GM21717 (cell line): ENCODE results near the gene VEPH1.
"Not testable (repeated sequence)": the region's sequence is repeated elsewhere in the genome, so short reads cannot be mapped to it uniquely, and the experiment has no call there.

Experiments used
- ATAC-seq: cut with Tn5 transposase; IDR thresholded peaks from one replicate; pipeline ENCODE4 v1.9.1; 2021; ENCODE audit warnings: mild to moderate bottlenecking, moderate library complexity; ENCODE audit not compliant: unreplicated experiment

Gene VEPH1

DNA sequence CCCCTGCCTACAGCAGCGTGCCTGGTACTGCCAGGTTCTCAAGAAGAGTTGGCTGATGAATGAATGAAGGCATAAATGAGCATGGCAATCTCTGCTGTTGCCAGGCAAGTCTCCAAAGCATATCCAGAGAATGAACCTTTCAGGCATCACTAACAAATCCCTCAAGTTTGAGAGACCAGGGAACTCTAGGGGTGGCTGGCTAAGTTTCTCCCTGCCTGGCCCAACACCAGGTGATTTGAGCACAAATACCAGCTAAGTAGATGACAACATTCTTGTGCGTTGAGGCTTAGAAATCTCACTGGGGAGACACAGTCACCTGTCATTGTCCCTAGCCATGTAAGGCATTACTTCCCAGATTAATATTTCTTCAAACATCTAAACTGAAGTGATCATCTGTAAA lies 147.9 kb downstream of the VEPH1 start:
- no peak for ATAC-seq

GRCh38 chr3:157354722-157355121 lies 148.5 kb downstream of the VEPH1 start:
- ATAC-seq = no peak

DNA sequence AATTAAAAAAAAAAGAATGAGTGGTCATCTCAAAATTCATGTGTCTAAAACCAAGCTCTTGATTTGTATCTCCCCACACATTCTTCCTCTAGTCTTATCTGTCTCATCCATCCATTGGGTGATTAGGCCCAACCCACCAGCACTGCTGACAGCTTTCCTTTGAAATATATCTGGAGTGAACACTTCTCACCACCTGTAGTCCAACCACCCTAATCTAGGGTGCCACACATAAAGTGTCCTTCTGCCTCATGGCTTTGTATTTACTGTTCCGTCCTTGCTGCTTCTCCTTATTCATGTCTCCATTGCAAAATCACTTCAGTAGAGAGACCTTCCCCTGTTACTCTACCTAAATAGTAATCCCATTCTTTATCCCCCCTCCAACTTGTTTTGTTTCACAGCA lies 149.0 kb downstream of the VEPH1 start:
- no peak for ATAC-seq

- no peak for ATAC-seq
Measured at GRCh38 chr3:157353652-157354051, 149.6 kb downstream of the VEPH1 start.

DNA sequence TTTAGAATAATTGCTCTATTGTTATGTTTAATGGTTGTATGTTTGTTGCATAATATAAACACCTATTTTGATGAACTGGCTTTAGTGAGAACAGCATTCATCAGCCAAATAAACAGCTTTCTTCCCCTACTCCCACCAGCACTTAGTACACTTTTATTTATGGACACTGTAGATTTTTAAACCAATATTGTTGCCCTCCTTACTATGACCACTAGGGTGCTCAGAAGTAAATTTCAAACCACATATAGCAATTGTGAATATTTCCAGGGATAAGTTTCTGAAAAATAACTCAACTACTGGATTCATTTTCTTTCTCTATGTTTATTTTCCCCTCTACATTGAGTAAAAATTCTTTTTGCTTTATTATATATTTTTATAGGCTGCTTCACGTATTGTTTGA lies 151.2 kb downstream of the VEPH1 start:
- ATAC-seq = no peak

GRCh38 chr3:157350651-157351050 lies 152.6 kb downstream of the VEPH1 start:
- not testable (repeated sequence) for ATAC-seq

DNA sequence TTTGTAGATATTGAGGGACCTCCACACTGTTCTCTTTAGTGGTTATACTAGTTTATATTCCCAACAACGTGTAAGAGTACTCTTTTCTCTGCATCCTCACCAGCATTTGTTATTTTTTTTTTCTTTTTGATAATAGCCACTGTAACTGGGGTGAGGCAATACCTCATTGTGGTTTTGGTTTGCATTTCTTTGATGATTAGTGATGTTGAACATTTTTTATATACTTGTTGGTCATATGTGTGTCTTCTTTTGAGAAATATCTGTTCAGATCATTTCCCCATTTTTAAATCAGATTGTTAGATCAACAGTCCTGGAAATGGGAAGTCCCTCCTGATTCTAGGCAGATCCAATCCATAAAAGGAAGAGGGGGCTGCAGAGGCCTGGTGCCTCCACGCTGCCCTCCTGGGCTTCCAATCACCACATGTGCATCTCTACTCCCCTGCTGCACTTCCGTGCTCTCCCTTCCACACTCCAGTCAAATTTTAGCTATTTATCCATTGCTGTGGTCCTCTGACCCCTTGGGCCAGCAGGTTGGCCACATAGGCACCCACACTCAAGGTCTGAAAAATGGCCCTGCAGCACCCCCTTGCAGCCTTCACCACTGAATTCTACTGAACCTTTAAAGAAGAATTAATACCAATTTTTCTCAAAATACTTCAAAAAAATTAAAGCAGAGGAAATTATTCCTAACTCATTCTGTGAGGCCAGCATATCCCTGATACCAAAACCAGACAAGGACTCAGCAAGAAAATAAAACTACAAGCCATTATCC lies 154.7 kb downstream of the VEPH1 start:
- ATAC-seq = not testable (repeated sequence)

GRCh38 chr3:157347577-157348303 lies 155.5 kb downstream of the VEPH1 start:
- no peak for ATAC-seq

DNA sequence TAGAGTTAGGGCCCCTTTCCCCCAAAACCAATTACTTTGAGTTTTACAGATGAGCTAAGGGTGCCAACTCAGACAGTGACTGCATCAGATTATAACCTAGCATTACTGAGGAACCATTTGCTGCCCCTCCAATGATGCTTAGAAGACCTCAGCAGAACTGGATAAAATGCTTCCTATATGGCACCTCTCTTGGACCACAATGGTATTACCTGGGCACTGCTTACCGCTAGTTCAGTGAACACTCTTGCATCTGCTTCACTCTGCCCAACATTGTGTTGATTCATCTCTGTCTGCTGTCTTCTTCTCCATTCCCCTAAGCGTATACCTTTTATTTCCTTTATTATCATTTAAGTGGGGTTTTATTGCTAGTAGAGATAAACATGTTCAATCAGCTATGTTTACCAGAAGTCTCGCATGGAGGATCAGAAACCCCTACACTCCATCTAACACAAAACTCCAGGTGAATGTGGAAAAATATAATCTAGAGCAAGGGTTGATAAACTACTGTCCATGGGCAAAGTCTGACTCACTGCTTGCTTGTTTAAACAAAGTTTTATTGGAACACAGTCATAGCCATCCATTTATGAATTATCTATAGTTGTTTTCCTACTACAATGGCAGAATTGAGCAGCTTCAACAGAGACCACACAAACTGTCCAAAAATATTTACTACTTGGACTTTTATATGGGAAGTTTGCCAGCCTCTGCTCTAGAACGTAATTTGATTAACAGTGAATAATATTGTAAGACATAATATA lies 166.8 kb downstream of the VEPH1 start:
- ATAC-seq = no peak

GRCh38 chr3:157335233-157336076 lies 167.8 kb downstream of the VEPH1 start:
- ATAC-seq = no peak

- ATAC-seq = no peak
Measured at GRCh38 chr3:157333551-157333991, 169.6 kb downstream of the VEPH1 start.

- no peak for ATAC-seq
Measured at GRCh38 chr3:157330206-157330605, 173.0 kb downstream of the VEPH1 start.

GRCh38 chr3:157329551-157329950 lies 173.7 kb downstream of the VEPH1 start:
- ATAC-seq = no peak

GRCh38 chr3:157327837-157328236 lies 175.4 kb downstream of the VEPH1 start:
- ATAC-seq = no peak

- ATAC-seq = no peak
Measured at GRCh38 chr3:157327018-157327417, 176.2 kb downstream of the VEPH1 start.

GRCh38 chr3:157324869-157325268 lies 178.3 kb downstream of the VEPH1 start:
- not testable (repeated sequence) for ATAC-seq

DNA sequence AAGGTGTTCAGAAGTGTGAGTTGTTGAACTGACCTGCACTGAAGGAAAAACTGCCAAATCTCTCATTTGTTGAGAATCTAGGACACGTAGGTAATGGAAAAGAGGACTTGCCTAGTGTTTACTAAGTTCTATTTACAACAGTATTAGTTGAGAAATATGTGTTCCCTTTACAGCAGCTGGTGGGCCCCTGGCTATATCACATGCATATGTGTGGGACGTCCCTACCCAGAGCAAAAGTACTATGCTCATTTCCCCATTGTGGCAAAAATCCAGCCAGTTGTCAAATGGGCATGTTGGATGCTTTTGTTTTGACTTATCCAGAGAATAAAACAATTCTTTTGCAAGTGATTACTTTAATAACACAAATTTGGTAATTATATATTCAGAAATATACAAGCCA lies 179.9 kb downstream of the VEPH1 start:
- ATAC-seq = no peak

- no peak for ATAC-seq
Measured at GRCh38 chr3:157319672-157320071, 183.5 kb downstream of the VEPH1 start.

- no peak for ATAC-seq
Measured at GRCh38 chr3:157318639-157319288, 184.5 kb downstream of the VEPH1 start.

DNA sequence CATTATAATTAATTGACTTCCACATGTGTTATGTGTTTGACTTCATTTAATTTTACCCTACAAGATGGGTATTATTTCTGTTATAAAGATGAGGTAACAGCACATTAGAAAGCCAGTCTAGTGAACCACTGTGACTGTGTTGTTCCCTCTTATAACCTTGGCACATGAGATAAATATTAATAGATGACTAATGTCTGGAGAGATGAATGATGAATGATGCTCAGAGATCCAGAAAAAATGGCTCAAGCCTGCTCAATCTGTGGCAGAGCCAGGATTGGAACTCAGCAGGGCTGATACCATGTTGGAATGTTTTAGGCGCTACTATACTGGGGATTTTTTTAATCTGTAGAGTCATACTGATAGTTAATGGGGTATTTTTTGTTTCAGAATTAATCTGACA lies 185.3 kb downstream of the VEPH1 start:
- no peak for ATAC-seq
